NCI-H2029 (cell line): Measurements from ENCODE around the gene CCDC170.
"Not testable (repeated sequence)": the region's sequence is repeated elsewhere in the genome, so short reads cannot be mapped to it uniquely, and the experiment has no call there.

ENCODE experiments used
- DNase-seq: peaks from one replicate; lab custom pipeline; 2025; lab: John Stamatoyannopoulos, UW

The CCDC170 gene

GRCh38 chr6:151493804-151494234 lies at the start of gene CCDC170:
Gene CCDC170, plus strand, starts transcription at chr6:151494017. Its CDS starts 112 bp downstream, at chr6:151494129.
- DNase-seq: no peak

GRCh38 chr6:151445482-151445881 lies 48.3 kb upstream of the CCDC170 start:
- no peak for DNase-seq

- DNase-seq: no peak
Observed at GRCh38 chr6:151447237-151447636, 46.6 kb upstream of the CCDC170 start.

GRCh38 chr6:151448623-151449022 lies 45.2 kb upstream of the CCDC170 start:
- no peak for DNase-seq

- not testable (repeated sequence) for DNase-seq
Observed at GRCh38 chr6:151450928-151451327, 42.9 kb upstream of the CCDC170 start.

- no peak for DNase-seq
Observed at GRCh38 chr6:151451417-151451949, 42.3 kb upstream of the CCDC170 start.

GRCh38 chr6:151451950-151452749 lies 41.7 kb upstream of the CCDC170 start, which contains the start of gene RMND1:
Gene RMND1, minus strand, starts transcription at chr6:151452126. Its CDS starts 6,315 bp downstream, at chr6:151445811.
- peak; percentile 96 for DNase-seq

GRCh38 chr6:151452750-151453427 lies 40.9 kb upstream of the CCDC170 start:
- DNase-seq: no peak

- DNase-seq: not testable (repeated sequence)
Observed at GRCh38 chr6:151455751-151456398, 37.9 kb upstream of the CCDC170 start.

- no peak for DNase-seq
Observed at GRCh38 chr6:151461673-151462072, 32.1 kb upstream of the CCDC170 start.

GRCh38 chr6:151464702-151465101 lies 29.1 kb upstream of the CCDC170 start:
- DNase-seq: no peak

GRCh38 chr6:151475653-151476523 lies 17.9 kb upstream of the CCDC170 start:
- peak; percentile 1 for DNase-seq

GRCh38 chr6:151477726-151478125 lies 16.1 kb upstream of the CCDC170 start:
- DNase-seq: no peak

- DNase-seq: no peak
Observed at GRCh38 chr6:151478670-151479069, 15.1 kb upstream of the CCDC170 start.

GRCh38 chr6:151481786-151482185 lies 12.0 kb upstream of the CCDC170 start:
- no peak for DNase-seq

GRCh38 chr6:151482290-151482689 lies 11.5 kb upstream of the CCDC170 start:
- DNase-seq: no peak

- DNase-seq: no peak
Observed at GRCh38 chr6:151483994-151484393, 9.8 kb upstream of the CCDC170 start.

GRCh38 chr6:151488226-151488625 lies 5.6 kb upstream of the CCDC170 start:
- no peak for DNase-seq

GRCh38 chr6:151490996-151491395 lies 2.8 kb upstream of the CCDC170 start:
- no peak for DNase-seq

GRCh38 chr6:151493161-151493803 lies 535 bp upstream of the CCDC170 start:
- DNase-seq: no peak
